SKM-1 treated with dmso at 0.1 percent for 144 hours (cell line): ENCODE results near the gene KDM4F.
"Not testable (repeated sequence)": the region's sequence is repeated elsewhere in the genome, so short reads cannot be mapped to it uniquely, and the experiment has no call there.

Experiments used
- DNase-seq: peaks from one replicate; lab custom pipeline; 2025; ENCODE audit not compliant: unreplicated experiment; lab: John Stamatoyannopoulos, UW

KDM4F gene

DNA sequence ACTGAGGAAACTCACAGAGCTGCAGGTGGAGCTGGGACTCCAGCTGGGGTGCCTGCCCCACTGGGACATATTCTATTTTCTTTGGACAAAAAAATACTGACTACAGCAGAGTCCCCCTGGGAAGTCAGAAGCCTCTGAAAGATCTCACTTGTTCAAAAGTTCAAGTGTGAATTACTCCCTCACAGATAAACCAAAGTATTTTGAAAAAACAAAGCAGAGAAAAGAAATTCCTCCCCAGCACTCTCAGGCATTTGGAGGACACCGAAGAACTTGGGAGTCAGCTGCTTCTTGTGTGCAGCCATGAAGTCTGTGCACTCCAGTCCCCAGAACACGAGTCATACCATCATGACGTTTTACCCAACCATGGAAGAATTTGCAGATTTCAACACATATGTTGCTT lies at the start of gene KDM4F:
Gene KDM4F, plus strand, starts transcription at position 301 of the 400 bp plus-strand sequence.
- DNase-seq, result not testable (repeated sequence)

DNA sequence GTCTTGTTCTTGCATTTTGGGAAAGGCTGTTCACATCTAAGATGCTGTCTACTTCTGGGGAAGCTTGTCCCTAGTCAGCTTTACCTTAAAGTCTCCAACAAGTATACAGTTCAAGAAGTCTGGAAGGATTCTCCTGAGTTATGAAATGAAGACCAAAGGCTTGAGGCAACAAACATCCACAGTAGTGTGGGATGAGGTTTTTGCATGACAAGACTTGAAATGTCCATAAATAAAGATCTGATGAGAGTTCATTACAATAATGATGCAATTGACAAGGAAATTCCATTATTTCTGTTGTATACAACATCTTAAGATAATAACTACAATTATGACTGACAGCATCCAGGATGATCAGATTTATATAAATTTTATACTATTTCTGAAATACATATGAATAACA lies 45.5 kb upstream of the KDM4F start:
- DNase-seq, result no peak

DNA sequence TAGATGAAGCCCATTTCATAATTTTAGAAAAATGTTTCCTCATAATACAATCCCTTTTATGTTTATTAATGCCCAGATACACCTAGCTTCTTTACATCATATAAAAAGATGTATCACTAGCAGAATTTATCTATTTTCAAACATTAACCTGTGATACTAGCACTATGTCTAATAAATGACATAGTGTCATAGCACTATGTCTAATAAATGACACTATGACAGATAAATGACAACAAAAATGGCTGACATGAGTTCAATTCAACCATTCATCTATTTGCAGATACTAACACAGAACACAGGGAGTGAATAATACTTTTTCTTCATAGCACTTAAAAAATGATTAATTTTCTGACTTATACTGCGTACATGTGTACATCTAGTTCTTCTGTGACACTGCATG lies 43.6 kb upstream of the KDM4F start:
- DNase-seq, result no peak

DNA sequence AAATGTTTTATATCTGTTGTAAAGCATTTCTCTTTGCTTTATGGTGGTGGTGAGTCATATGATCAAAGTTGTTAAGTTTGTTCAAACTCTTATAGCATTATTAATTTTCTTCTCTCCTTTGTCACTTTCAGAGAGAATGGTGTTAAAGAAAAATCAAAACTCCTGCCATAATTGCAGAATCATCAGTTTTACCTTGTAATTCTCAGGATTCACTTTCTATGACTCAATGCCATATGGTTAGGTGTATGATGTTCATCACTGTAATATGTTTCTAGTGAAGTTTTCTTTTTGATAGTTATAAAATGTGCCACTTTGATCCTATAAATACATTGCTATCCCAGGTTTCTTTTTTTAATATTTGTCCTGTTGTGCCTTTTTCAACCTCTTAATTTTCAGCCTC lies 37.8 kb upstream of the KDM4F start:
- DNase-seq, result no peak

DNA sequence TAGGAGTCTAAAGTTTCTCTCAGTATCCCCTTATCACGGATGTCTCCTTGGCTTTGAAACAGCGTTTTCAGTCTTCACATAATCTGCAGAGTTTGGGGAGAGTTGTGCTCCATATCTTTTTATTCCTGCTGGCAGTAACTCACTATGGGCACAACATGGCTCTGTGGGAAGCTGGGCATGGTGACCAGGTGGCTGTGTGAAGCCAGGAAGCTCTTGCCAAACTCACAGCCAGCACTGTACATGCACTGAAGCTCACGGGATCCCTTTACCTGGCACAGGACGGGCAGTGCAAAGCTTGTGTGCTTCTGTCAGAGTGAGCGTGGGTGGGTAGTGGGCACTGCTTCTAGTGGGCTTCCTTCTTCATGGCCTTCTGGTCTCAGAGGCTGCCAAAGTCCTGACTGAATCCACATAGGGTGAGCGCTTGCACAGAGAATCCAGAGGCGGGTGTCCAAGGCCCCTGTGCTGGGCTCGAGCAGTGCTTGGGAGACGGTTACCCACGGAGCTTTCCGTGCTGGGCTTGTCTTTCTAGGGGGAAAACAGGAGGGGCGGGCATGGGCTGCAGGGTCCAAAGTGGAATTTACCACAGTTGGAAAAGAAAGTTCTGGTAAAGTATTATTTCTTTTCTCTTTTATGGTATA lies 34.9 kb upstream of the KDM4F start:
- DNase-seq, result no peak

DNA sequence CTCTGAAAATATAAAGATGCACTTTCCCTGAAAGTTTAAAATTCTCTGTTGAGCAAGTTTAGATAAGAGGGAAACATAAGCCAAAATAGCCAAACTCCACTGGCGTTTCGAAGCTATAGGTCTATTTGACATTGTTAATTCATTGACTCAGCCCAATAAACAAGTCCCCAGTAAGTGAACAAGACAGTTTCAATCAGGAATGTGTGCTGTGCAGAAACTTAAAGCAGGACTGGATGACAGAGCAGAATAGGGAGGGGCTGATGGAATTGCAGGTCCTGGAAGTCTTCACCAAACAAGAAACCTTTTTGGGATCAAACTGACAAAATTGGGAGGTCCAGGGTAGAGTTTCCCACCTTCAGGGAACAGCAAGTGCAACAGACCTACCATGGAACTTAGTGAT lies 33.1 kb upstream of the KDM4F start:
- no peak for DNase-seq

DNA sequence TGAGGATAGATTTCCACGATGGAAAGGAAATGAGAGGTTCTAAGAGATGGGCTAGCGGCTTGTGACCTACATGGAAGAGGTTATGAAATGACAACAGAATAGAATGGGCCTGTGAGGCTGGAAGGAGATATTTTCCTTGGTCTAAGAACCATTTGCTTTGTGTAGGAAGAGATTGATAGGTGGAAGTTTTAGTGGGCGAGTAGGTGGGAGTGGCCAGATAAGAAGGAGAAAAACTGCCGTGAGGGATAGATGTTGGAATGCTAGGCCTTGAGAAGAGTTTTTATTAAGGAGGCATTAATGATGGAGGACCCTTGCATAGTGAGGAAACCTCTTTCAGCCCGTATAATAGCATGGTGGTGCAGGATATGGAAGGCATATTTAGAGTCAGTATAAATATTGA lies 27.8 kb upstream of the KDM4F start:
- not testable (repeated sequence) for DNase-seq

DNA sequence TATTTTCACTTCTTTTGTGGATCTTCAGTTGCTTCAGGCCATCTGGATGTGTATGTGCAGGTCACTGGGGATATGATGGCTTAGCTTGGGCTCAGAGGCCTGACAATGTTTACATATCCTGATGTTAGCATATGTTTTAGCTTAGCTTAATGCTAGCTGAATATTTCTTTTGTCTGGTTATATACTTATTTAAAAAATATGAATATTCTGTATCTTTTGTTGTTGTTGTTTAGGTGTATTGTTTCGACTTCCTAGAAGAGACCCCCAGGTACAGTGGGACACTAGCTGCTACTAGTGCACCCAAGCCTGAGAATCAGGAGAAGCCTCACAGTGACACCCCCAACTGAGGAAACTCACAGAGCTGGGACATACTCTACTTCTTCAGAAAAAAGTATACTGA lies 24.3 kb upstream of the KDM4F start, which contains the start of gene KDM4E:
Gene KDM4E, plus strand, starts transcription at position 301 of the 400 bp plus-strand sequence. CDS start 300 bp downstream, outside the sequence.
- DNase-seq, result no peak

DNA sequence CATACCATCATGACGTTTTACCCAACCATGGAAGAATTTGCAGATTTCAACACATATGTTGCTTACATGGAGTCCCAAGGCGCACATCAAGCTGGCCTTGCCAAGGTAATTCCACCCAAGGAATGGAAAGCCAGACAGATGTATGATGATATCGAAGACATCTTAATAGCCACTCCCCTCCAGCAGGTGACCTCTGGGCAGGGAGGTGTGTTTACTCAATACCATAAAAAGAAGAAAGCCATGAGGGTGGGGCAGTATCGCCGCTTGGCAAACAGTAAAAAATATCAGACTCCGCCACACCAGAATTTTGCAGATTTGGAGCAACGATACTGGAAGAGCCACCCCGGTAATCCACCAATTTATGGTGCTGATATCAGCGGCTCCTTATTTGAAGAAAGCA lies 23.6 kb upstream of the KDM4F start:
- not testable (repeated sequence) for DNase-seq

DNA sequence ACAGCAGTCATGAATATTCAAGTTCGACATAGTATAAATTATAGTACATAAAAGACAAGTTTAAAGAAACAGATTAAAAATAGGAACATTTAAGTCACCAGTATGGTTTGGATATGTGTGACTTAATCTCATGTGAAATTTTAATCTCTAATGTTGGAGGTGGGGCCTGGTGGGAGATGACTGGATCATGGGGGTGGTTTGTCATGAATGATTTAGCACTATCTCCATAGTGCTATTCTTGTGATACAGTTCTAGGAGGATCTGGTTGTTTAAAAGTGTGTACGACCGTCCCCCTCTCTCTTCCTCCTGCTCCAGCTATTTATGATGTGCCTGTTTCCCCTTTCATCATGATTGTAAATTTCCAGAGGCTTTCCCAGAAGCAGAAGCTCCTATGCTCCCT lies 20.9 kb upstream of the KDM4F start:
- DNase-seq, result no peak

DNA sequence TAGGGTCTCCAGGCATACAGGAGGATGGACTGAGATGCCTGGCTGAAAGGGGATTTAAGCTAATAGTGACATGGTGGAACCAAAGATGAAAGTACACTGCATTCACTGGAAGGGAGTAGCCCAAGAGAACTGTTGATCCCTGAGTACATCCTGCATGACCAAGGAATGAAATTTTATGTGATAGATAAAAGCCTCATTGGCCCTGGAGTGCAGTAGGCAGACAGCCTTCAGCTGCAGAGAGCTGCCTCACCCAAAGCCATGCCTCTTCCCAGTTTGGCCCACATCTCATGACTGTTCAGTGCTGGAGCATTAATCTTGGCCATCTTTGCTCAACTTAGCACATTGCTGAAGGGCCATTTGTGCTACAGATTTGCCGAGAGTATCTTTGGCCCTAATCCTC lies 16.2 kb upstream of the KDM4F start:
- DNase-seq, result no peak

DNA sequence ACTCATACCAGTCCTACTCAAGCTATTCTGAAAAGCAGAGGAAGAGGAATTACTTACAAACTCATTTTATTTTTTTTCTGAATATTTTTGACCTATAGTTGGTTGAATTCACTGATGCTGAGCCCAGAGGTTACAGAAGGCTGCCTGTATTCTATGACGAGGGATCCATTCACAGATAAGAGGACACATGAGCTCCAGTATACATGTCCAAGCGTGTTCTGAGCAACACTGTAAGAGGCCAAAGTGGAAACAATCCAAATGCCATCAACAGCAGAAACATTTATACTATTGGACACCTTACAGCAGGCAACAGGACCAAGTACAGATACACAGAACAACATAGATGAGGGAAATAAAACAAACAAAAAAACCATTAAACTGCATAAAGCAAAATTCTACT lies 13.9 kb upstream of the KDM4F start:
- DNase-seq, result no peak

DNA sequence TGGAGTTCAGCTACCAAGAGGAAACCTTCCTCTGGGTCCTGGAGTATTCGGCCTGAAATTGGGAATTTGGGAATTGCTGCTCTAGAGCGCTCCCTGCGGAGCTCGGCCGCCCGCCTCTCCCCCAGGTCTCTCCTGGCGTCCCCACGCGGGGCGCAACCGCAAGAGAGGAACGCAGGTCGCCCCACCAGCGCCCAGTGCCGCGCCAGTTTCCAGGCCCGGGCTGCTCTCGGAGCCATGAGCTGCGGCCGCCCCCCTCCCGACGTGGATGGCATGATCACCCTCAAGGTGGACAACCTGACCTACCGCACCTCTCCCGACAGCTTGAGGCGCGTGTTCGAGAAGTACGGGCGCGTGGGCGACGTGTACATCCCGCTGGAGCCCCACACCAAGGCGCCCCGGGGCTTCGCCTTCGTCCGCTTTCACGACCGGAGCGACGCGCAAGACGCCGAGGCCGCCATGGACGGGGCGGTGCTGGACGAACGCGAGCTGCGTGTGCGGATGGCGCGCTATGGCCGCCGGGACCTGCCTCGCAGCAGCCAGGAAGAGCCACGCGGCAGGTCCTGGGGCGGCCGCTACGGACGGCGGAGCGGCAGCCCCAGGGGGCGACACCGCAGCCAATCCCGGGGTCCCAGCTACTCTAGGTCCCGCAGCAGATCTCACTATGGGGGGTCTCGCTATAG lies 11.7 kb upstream of the KDM4F start:
- DNase-seq, result not testable (repeated sequence)

DNA sequence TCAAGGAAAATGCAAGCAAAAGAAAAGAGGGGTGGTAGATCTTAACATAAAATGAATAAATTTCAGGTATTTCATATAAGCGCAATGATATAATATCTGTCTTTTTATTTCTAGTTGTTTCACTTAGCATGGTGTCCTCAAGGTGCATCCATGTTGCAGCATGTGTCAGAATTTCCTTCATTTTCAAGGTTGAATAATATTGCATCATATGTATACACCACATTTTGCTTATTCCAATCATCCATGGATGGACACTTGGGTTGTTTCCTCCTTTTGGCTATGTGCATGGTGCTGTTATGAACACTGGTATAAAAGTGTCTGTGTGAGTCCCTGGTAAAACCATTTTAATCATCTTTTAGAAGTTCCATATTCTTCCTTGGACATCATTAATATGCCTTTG lies 7.0 kb upstream of the KDM4F start:
- no peak for DNase-seq

DNA sequence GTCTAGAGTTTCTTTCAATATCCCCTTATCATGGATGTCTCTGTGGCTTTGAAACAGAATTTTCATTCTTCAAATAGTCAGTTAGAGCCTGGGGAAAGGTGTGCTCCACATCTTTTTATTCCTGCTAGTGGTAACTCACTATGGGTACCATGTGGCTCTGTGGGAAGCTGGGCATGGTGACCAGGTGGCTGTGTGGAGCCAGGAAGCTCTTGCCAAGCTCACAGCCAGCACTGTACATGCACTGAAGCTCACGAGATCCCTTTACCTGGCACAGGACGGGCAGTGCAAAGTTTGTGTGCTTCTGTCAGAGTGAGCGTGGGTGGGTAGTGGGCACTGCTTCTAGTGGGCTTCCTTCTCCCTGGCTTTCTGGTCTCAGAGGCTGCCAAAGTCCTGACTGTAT lies 6.3 kb upstream of the KDM4F start:
- DNase-seq, result no peak

DNA sequence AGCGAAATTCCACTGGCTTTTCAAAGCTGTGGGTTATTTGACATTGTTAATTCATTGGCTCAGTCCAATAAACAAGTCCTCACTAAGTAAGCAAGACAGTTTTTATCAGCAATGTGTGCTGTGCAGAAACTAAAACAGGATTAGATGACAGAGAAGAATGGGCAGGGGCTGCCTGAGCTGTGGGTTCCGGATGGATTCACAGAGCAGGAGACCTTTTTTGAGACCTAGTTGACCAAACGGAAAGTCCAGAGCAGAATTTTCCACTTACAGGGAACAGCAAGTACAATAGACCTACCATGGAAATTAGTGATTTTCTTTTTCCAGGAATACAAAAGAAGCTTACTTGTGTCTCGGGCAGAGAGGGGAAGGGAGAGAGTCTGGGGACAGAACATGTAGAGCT lies 5.2 kb upstream of the KDM4F start:
- DNase-seq, result no peak

DNA sequence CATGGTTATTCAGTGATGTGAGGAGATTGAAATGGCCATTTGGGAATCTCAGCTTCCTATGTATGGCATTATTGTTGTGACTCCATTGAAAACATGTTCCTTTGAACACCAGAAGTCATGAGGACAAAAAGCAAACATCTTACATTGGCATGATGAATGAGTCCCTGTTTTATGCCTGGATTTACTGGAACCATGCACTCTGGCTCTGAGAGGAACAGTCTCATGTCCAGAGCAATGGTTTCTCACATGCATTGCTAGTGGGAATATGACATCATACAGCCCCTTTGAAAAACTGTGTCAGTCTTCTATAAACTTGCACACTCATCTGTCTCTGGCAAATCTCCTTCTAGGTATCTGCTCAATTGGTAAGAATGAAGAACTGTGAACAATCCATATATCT lies 3.4 kb upstream of the KDM4F start:
- no peak for DNase-seq

DNA sequence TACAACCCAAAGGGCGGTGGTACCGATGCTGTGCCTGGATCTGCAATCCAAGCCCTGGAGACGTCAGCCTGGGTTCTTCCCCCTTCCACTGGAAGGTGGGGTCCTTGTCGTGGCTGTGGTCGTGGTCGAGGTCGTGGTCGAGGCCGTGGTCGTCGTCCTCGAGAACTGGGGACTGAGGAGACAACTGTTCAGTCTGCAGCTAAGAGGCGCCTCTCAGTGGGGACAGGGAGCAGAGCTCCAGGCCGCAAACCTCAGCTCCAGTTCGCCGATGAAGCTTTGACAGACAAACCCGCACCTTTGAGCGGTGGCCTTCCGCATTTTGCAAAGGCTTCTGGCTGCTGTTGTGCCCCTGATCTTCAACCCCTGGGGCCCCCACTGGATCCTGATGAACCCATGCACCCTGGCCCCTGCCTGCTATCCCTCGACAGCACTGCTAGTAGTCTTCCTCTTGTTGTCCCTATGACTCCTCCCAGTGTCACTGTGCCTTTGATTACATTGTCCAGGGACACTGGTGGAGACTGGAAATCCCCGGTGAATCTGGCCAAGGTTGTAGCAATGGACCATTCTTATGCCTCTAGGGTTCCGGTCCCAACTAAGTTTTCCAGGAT lies 1.5 kb downstream of the KDM4F start:
- DNase-seq, result no peak

DNA sequence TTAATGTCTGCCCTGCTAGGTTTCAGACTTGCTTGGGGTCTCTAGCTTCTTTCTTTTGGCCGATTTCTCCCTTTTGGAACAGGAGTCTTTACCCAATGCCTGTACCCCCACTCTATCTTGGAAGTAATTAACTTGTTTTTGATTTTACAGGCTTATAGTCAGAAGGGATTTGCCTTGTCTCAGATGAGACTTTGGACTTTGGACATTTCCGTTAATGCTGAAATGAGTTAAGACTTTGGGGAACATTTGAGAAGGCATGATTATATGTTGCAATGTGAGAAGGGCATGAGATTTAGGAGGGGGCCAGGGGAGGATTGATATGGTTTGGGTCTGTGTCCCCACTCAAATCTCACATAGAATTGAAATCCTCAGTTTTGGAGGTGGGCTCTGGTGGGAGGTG lies 5.1 kb downstream of the KDM4F start:
- no peak for DNase-seq

DNA sequence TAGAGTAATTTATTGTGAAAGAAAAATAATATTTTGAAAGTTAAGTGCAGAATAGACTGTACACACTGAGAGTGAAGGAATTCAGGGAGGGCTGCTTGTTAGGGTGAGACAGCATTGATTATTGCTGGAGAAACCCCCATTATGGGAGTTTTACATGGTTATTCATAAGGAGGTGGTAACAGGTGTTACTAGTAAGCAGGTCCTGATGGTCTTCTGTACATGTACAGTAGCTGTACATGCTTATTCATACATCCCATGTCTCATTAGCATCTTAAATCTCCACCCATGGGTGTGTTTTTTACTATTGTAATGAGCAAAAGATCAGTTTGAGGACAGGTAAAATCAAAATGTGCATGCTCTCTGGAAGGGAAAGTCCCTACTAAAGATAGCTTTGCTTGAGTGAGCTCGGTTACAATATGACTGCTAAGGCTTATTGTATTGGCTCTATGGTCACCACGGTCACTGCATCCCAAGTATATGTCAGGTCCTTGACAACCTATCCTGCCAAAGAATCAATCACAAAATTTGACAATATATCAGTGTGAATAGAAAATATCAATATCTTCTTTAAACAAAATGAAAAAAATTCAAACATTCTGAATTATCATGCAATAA lies 6.2 kb downstream of the KDM4F start:
- no peak for DNase-seq

DNA sequence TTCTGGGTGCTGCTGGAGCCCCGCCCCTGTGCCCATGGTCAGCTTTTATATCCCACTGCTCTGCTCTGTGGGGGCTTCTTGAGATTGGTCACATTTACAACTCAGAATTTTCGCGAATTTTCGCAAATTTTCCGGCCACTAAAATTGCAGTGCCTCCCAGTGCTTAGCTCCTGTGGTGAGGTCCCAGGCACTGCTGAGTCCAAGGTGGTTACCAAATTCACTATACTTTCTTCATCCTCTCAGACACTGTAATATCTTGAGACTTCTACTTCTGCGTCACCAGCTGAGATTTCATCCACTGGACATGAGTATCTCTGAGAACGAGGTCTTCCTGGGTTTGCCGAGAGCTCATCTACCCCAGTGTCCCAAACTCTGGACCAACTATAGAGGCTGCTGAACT lies 8.7 kb downstream of the KDM4F start:
- no peak for DNase-seq

DNA sequence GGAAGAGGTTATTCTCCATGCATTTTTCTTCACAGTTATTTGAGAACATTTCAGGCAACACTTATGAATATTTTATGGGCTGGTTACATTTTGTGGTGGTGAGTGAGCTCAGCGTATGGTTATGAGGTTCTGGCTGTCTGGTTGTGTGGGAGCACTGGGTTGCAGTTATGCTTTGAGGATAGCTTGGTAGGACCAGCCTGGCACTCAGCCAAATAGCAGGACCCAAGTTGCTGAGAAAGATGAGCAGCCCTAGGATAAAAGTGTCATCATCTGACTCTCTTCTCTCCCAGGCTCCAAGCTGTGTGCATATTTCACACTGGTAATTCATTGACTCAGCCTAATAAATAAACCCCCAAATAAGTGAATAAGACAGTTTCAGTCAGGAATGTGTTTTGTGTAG lies 9.4 kb downstream of the KDM4F start:
- DNase-seq, result no peak
